Measurements from ENCODE around the gene KAZN. TPM values are rescaled to one million over a fixed set of nuclear protein-coding genes. Genes with fewer than 3 reads are reported as not detected.

The KAZN gene
- polyA plus RNA-seq, 2 donors: 29.3 to 32.0 TPM

- no peak overlapping the region for H3K27ac ChIP-seq (ENCODE audit: low read depth in 2 of 2, low read length in 1 of 2)
- H3K4me1 ChIP-seq (ENCODE audit: control insufficient read depth in 2 of 2, insufficient read depth in 2 of 2, low read length in 1 of 2): no peaks in the 10 kb centered on the region
- H3K9me3 ChIP-seq (ENCODE audit: control insufficient read depth in 2 of 2, insufficient read depth in 1 of 2, low read depth in 1 of 2, low read length in 1 of 2): peaks cover 0 to 3% of the 10 kb centered on the region in 2 donors
- WGBS, 2 donors: 96 to 99% methylated on average over 4 of the region's 4 CpGs
- H3K36me3 ChIP-seq (ENCODE audit: control insufficient read depth in 2 of 2, insufficient read depth in 2 of 2, low read length in 1 of 2): no peaks in the 10 kb centered on the region
- H3K4me3 ChIP-seq (ENCODE audit: low read depth in 1 of 2, low read length in 2 of 2): no peak overlapping the region
- peaks cover 0 to 2% of the 10 kb centered on the region in 2 donors for H3K27me3 ChIP-seq (ENCODE audit: control insufficient read depth in 1 of 2, insufficient read depth in 2 of 2, low read length in 2 of 2)
Measured at GRCh38 chr1:14580986-14581385, 17.5 kb upstream of the KAZN start.

DNA sequence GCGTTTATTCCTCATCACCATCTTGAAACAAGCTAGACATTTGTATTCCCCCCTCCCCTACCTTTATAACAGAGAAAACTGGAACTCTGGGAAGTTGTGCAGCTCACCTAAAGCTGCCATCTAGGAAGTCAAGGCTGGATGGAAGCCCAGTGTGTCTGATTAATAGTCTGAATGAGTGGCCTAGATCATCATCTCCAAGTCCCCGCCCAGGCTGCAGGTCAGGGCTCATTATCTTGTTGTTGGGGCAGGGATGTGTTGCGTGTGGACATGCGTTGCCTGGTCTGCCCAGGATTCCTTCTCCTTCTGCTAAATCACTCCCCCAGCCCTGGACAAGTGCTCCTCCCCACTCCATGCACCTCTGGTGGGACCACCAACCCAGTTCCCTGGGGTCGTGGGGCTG lies 14.7 kb upstream of the KAZN start:
- WGBS, 2 donors: 57 to 87% methylated on average over 5 of the region's 5 CpGs
- Histone ChIP-seq H3K4me3 (ENCODE audit: low read depth in 1 of 2, low read length in 2 of 2) (no peak overlapping the region), H3K9me3 (ENCODE audit: control insufficient read depth in 2 of 2, insufficient read depth in 1 of 2, low read depth in 1 of 2, low read length in 1 of 2) (peaks cover 0 to 3% of the 10 kb centered on the region in 2 donors), H3K27me3 (ENCODE audit: control insufficient read depth in 1 of 2, insufficient read depth in 2 of 2, low read length in 2 of 2) (no peaks in the 10 kb centered on the region), H3K36me3 (ENCODE audit: control insufficient read depth in 2 of 2, insufficient read depth in 2 of 2, low read length in 1 of 2) (no peaks in the 10 kb centered on the region), H3K4me1 (ENCODE audit: control insufficient read depth in 2 of 2, insufficient read depth in 2 of 2, low read length in 1 of 2) (no peaks in the 10 kb centered on the region), H3K27ac (ENCODE audit: low read depth in 2 of 2, low read length in 1 of 2) (no peak overlapping the region)

- H3K9me3 ChIP-seq (ENCODE audit: control insufficient read depth in 2 of 2, insufficient read depth in 1 of 2, low read depth in 1 of 2, low read length in 1 of 2): peaks cover 0 to 3% of the 10 kb centered on the region in 2 donors
- WGBS, 2 donors: 73 to 76% methylated on average over 9 of the region's 9 CpGs
- H3K36me3 ChIP-seq (ENCODE audit: control insufficient read depth in 2 of 2, insufficient read depth in 2 of 2, low read length in 1 of 2): no peaks in the 10 kb centered on the region
- no peaks in the 10 kb centered on the region for H3K4me1 ChIP-seq (ENCODE audit: control insufficient read depth in 2 of 2, insufficient read depth in 2 of 2, low read length in 1 of 2)
- no peaks in the 10 kb centered on the region for H3K27me3 ChIP-seq (ENCODE audit: control insufficient read depth in 1 of 2, insufficient read depth in 2 of 2, low read length in 2 of 2)
- no peak overlapping the region for H3K4me3 ChIP-seq (ENCODE audit: low read depth in 1 of 2, low read length in 2 of 2)
- no peak overlapping the region for H3K27ac ChIP-seq (ENCODE audit: low read depth in 2 of 2, low read length in 1 of 2)
Measured at GRCh38 chr1:14585728-14586127, 12.8 kb upstream of the KAZN start.

DNA sequence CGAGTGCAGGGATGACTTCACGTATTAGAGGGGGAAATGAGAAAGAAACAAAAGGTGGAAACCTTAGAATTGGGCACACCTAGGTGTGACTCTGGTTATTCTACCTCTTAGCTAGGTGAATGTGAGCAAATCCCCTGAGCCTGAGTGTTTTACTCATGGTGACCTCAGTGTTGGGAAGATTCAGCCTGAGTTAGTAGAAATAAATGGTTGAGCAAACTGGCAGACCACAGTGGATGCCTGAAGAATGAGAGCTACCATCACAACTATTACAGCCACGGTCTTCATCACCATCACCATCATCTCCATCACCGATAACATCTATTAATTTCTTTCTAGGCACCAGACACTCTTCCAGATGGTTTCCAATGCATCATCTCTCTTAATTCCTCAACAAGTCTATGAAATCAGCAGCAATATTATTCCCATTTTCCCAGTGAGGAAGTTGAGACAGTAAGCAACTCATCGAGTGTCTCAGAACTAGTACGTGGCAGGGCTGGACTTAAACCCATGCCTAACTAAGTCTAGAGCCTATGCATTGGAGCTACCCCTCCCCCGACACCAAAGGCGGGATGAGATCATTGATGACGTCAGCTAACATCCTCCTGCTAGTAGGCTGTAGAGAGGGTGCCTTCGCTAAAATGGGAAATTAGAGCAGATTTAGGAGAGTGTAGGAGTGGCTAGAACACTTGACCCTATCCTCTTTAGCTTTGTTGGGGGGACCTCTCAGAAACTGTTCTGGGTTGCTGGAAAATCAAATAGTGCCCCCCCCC lies 7.9 kb upstream of the KAZN start:
- no peaks in the 10 kb centered on the region for H3K4me1 ChIP-seq (ENCODE audit: control insufficient read depth in 2 of 2, insufficient read depth in 2 of 2, low read length in 1 of 2)
- 80 to 85% methylated on average over 10 of the region's 10 CpGs for WGBS, 2 donors

DNA sequence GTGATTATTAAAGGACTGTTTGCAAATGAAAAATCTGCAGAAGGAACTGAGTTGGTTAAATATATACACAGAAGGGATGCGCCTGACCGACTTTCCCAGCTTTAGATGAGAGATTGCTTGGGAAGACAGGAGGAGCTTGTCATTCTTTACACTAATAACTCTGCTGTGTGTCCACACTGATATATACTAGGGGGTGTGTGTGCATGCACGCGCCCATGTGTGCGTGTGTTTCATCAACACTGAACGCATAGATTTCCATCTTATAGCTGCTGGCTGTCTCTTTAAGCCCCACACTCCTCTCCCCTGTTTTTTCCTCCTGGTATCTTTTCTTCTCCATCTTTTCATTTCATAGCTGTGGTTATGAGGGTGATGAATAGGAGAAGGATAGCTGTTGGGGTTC lies 6.9 kb upstream of the KAZN start:
- no peaks in the 10 kb centered on the region for H3K4me1 ChIP-seq (ENCODE audit: control insufficient read depth in 2 of 2, insufficient read depth in 2 of 2, low read length in 1 of 2)
- H3K4me3 ChIP-seq (ENCODE audit: low read depth in 1 of 2, low read length in 2 of 2): no peak overlapping the region
- H3K36me3 ChIP-seq (ENCODE audit: control insufficient read depth in 2 of 2, insufficient read depth in 2 of 2, low read length in 1 of 2): no peaks in the 10 kb centered on the region
- no peak overlapping the region for H3K27ac ChIP-seq (ENCODE audit: low read depth in 2 of 2, low read length in 1 of 2)
- H3K27me3 ChIP-seq (ENCODE audit: control insufficient read depth in 1 of 2, insufficient read depth in 2 of 2, low read length in 2 of 2): peaks cover 0 to 5% of the 10 kb centered on the region in 2 donors
- no peaks in the 10 kb centered on the region for H3K9me3 ChIP-seq (ENCODE audit: control insufficient read depth in 2 of 2, insufficient read depth in 1 of 2, low read depth in 1 of 2, low read length in 1 of 2)
- 74 to 78% methylated on average over 6 of the region's 6 CpGs for WGBS, 2 donors

More for the DNA sequence above, 7.9 kb upstream of the KAZN start:
- Histone ChIP-seq H3K9me3 (ENCODE audit: control insufficient read depth in 2 of 2, insufficient read depth in 1 of 2, low read depth in 1 of 2, low read length in 1 of 2) (no peaks in the 10 kb centered on the region), H3K4me3 (ENCODE audit: low read depth in 1 of 2, low read length in 2 of 2) (no peak overlapping the region), H3K27ac (ENCODE audit: low read depth in 2 of 2, low read length in 1 of 2) (no peak overlapping the region), H3K27me3 (ENCODE audit: control insufficient read depth in 1 of 2, insufficient read depth in 2 of 2, low read length in 2 of 2) (peaks cover 0 to 5% of the 10 kb centered on the region in 2 donors), H3K36me3 (ENCODE audit: control insufficient read depth in 2 of 2, insufficient read depth in 2 of 2, low read length in 1 of 2) (no peaks in the 10 kb centered on the region)

DNA sequence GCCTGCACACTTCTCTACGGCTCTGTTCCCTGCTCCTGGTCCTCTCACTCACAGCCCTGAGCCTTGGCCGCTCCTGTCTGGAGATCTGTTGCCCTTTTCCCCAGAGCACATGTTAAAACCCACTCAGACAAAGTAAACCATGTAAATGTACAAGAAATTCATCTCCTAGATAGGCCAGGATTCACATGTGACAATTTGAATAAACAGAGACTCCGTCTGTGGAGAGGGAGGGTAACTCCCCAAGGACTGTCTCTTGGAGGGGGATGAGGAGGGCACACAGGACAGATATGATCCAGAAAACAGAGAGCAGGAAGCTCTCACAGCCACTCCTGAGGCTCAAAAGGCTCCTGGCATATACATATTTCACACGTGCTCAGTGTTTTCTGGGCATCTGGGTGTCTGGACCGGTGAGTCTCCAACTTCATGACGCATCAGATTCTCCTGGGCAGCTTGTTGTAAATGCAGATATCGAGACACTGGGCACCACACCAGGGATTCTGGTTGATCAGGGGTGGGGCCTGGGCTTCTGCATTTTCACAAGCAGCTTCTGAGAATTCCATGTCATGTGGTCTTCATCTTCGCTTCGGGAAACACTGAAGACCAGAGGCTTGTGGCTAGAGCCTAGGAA lies 6.4 kb upstream of the KAZN start:
- H3K36me3 ChIP-seq (ENCODE audit: control insufficient read depth in 2 of 2, insufficient read depth in 2 of 2, low read length in 1 of 2): no peaks in the 10 kb centered on the region
- H3K27me3 ChIP-seq (ENCODE audit: control insufficient read depth in 1 of 2, insufficient read depth in 2 of 2, low read length in 2 of 2): peaks cover 0 to 5% of the 10 kb centered on the region in 2 donors
- H3K4me3 ChIP-seq (ENCODE audit: low read depth in 1 of 2, low read length in 2 of 2): no peak overlapping the region
- WGBS, 2 donors: 67 to 75% methylated on average over 9 of the region's 9 CpGs
- no peaks in the 10 kb centered on the region for H3K4me1 ChIP-seq (ENCODE audit: control insufficient read depth in 2 of 2, insufficient read depth in 2 of 2, low read length in 1 of 2)
- H3K27ac ChIP-seq (ENCODE audit: low read depth in 2 of 2, low read length in 1 of 2): no peak overlapping the region
- H3K9me3 ChIP-seq (ENCODE audit: control insufficient read depth in 2 of 2, insufficient read depth in 1 of 2, low read depth in 1 of 2, low read length in 1 of 2): no peaks in the 10 kb centered on the region

DNA sequence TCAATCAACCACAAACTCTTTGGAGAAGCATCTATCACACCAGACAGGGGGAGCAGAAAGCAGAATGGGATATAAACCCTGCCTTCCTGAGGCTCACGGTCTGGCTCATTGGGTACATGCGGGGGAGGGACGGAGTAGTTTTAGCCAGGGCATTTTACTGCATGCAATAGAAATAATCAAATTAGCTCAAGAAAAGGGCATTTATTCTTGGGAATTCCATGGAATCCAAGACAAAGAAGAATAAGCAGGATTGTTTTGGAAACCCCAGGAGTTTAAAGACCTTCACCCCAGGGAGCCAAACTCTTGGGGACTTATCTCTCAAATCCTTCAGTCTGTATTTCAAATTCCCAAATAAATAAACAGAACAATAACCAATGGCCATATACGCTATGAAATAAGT lies 5.2 kb upstream of the KAZN start:
- 74 to 82% methylated on average over 4 of the region's 4 CpGs for WGBS, 2 donors
- no peak overlapping the region for H3K4me3 ChIP-seq (ENCODE audit: low read depth in 1 of 2, low read length in 2 of 2)
- peaks cover 0 to 2% of the 10 kb centered on the region in 2 donors for H3K4me1 ChIP-seq (ENCODE audit: control insufficient read depth in 2 of 2, insufficient read depth in 2 of 2, low read length in 1 of 2)
- H3K9me3 ChIP-seq (ENCODE audit: control insufficient read depth in 2 of 2, insufficient read depth in 1 of 2, low read depth in 1 of 2, low read length in 1 of 2): no peaks in the 10 kb centered on the region
- H3K36me3 ChIP-seq (ENCODE audit: control insufficient read depth in 2 of 2, insufficient read depth in 2 of 2, low read length in 1 of 2): no peaks in the 10 kb centered on the region
- peaks cover 0 to 5% of the 10 kb centered on the region in 2 donors for H3K27me3 ChIP-seq (ENCODE audit: control insufficient read depth in 1 of 2, insufficient read depth in 2 of 2, low read length in 2 of 2)
- no peak overlapping the region for H3K27ac ChIP-seq (ENCODE audit: low read depth in 2 of 2, low read length in 1 of 2)

DNA sequence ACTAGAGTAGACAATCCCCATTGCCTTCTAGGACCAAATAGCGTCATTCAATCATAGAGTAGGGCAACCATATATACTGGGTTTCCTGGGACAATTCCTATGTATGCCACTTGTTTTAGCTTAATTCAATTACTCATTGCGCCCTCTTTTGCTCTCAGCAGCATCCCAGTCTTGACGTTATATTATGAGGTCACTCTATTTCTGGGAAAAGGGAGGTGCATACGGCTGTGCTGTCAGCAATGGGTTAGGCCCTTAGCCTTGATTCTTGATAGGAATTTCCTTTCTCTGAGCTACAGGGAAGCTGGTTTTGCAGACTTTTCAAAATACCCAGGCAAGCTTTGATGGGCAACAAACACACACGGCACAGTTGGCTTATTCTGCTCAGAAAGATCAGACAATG lies 4.4 kb upstream of the KAZN start:
- no peaks in the 10 kb centered on the region for H3K36me3 ChIP-seq (ENCODE audit: control insufficient read depth in 2 of 2, insufficient read depth in 2 of 2, low read length in 1 of 2)
- no peak overlapping the region for H3K4me3 ChIP-seq (ENCODE audit: low read depth in 1 of 2, low read length in 2 of 2)
- H3K4me1 ChIP-seq (ENCODE audit: control insufficient read depth in 2 of 2, insufficient read depth in 2 of 2, low read length in 1 of 2): peaks cover 0 to 7% of the 10 kb centered on the region in 2 donors
- no peak overlapping the region for H3K27ac ChIP-seq (ENCODE audit: low read depth in 2 of 2, low read length in 1 of 2)
- 80 to 83% methylated on average over 5 of the region's 5 CpGs for WGBS, 2 donors
- H3K9me3 ChIP-seq (ENCODE audit: control insufficient read depth in 2 of 2, insufficient read depth in 1 of 2, low read depth in 1 of 2, low read length in 1 of 2): no peaks in the 10 kb centered on the region
- peaks cover 0 to 5% of the 10 kb centered on the region in 2 donors for H3K27me3 ChIP-seq (ENCODE audit: control insufficient read depth in 1 of 2, insufficient read depth in 2 of 2, low read length in 2 of 2)

- Histone ChIP-seq H3K9me3 (ENCODE audit: control insufficient read depth in 2 of 2, insufficient read depth in 1 of 2, low read depth in 1 of 2, low read length in 1 of 2) (no peaks in the 10 kb centered on the region), H3K4me3 (ENCODE audit: low read depth in 1 of 2, low read length in 2 of 2) (no peak overlapping the region), H3K4me1 (ENCODE audit: control insufficient read depth in 2 of 2, insufficient read depth in 2 of 2, low read length in 1 of 2) (peaks cover 0 to 7% of the 10 kb centered on the region in 2 donors), H3K27me3 (ENCODE audit: control insufficient read depth in 1 of 2, insufficient read depth in 2 of 2, low read length in 2 of 2) (peaks cover 4 to 5% of the 10 kb centered on the region in 2 donors), H3K27ac (ENCODE audit: low read depth in 2 of 2, low read length in 1 of 2) (no peak overlapping the region), H3K36me3 (ENCODE audit: control insufficient read depth in 2 of 2, insufficient read depth in 2 of 2, low read length in 1 of 2) (no peaks in the 10 kb centered on the region)
- WGBS, 2 donors: 81 to 87% methylated on average over 5 of the region's 5 CpGs
Measured at GRCh38 chr1:14596591-14596990, 1.9 kb upstream of the KAZN start.
